Colonic mucosa (tissue), 4 donors: Measurements from ENCODE around the gene CCDC142. TPM values are rescaled to one million over a fixed set of nuclear protein-coding genes. Genes with fewer than 3 reads are reported as not detected.

ENCODE experiments used
- DNase-seq: peaks from one replicate; pipeline ENCODE4 v3.0.0-alpha.2; 2020
- H3K27ac ChIP-seq: fragments of 200-600 bp; one replicate; pipeline ENCODE4 v1.8.0; 2021
- H3K27me3 ChIP-seq: fragments of 200-600 bp; one replicate; pipeline ENCODE4 v1.8.0; 2021
- H3K36me3 ChIP-seq: fragments of 200-600 bp; one replicate; pipeline ENCODE4 v1.8.0; 2021
- H3K4me1 ChIP-seq: fragments of 200-600 bp; one replicate; pipeline ENCODE4 v1.8.0; 2021; ENCODE audit warnings: mild to moderate bottlenecking
- H3K4me3 ChIP-seq: fragments of 200-600 bp; one replicate; pipeline ENCODE4 v1.8.0; 2021
- H3K9ac ChIP-seq, 2 donors: one replicate each; pipeline ENCODE4 v1.7.0; 2013; ENCODE audit warnings: control low read depth in 2 of 2, low read depth in 2 of 2, low read length in 2 of 2
- H3K9me3 ChIP-seq: fragments of 200-600 bp; one replicate; pipeline ENCODE4 v1.8.0; 2021
- CTCF ChIP-seq: fragments of 200-600 bp; IDR thresholded peaks from one replicate; pipeline ENCODE4 v1.8.0; 2022; ENCODE audit warnings: antibody characterized with exemption, mild to moderate bottlenecking
- intact Hi-C: fragments of 100-400 bp; cut with DNase I; formaldehyde crosslinking; loops from one replicate; pipeline ENCODE4 v1.14.1; 2022
- total RNA-seq, 2 donors: library from RNA; stranded (reverse); fragmentation: NEBNext Ultra II Directional in 1 of 2; extraction: Animal tissue kit (Norgen Biotek cat#: 25700) in 1 of 2; gene quantifications; one replicate each; pipeline ENCODE4 v1.2.1, GENCODE V29; 2021
- donor health status: healthy.
- donor health status: DM: no; HTN: no; CAD: no.
- donor health status: DM: no; HTN: no; CAD: no.

The CCDC142 gene
- total RNA-seq, 2 donors from 2014 or later = 14.5 to 28.3 TPM

GRCh38 chr2:74515981-74516633, 33.3 kb upstream of the CCDC142 start:
- H3K36me3 ChIP-seq = no peaks in the 10 kb centered on the region
- no peaks in the 10 kb centered on the region for H3K9me3 ChIP-seq
- H3K4me1 ChIP-seq = peaks cover 18% of the 10 kb centered on the region
- peaks cover 55% of the 10 kb centered on the region for H3K27me3 ChIP-seq
- intact Hi-C loops = no loop called here
- H3K9ac ChIP-seq = no peak overlapping the region
- H3K27ac ChIP-seq = no peak overlapping the region
- TF ChIP-seq CTCF = no peak
- peak; percentile 77 for DNase-seq
- peak overlapping the region; percentile 31 for H3K4me3 ChIP-seq

- DNase-seq = no peak
- TF ChIP-seq CTCF = no peak
Measured at GRCh38 chr2:74515271-74515980, 32.6 kb upstream of the CCDC142 start.

GRCh38 chr2:74514368-74515270, 31.8 kb upstream of the CCDC142 start, which contains the start of gene TLX2:
TSS of gene TLX2 (plus strand) at chr2:74514450. CDS start at chr2:74514807, 357 bp downstream.
- Histone ChIP-seq H3K27me3 (peaks cover 67% of the 10 kb centered on the region), H3K9me3 (no peaks in the 10 kb centered on the region), H3K4me3 (no peak within 1 kb of the TSS), H3K9ac (no peak within 1 kb of the TSS), H3K36me3 (no peaks in the 10 kb centered on the region), H3K27ac (no peak within 1 kb of the TSS), H3K4me1 (peaks cover 18% of the 10 kb centered on the region)
- TF ChIP-seq CTCF = no peak
- DNase-seq = no peak
- intact Hi-C loops = no loop called here

More at GRCh38 chr2:74515271-74515980, 32.6 kb upstream of the CCDC142 start:
- Histone ChIP-seq H3K9ac (no peak overlapping the region), H3K9me3 (no peaks in the 10 kb centered on the region), H3K36me3 (no peaks in the 10 kb centered on the region), H3K4me3 (peak overlapping the region; percentile 31), H3K27ac (no peak overlapping the region), H3K4me1 (peaks cover 18% of the 10 kb centered on the region), H3K27me3 (peaks cover 60% of the 10 kb centered on the region)
- intact Hi-C loops = no loop called here

- no peak overlapping the region for H3K4me3 ChIP-seq
- no peak for TF ChIP-seq CTCF
- no peaks in the 10 kb centered on the region for H3K9me3 ChIP-seq
- peaks cover 67% of the 10 kb centered on the region for H3K27me3 ChIP-seq
- H3K36me3 ChIP-seq = no peaks in the 10 kb centered on the region
- DNase-seq = no peak
- H3K4me1 ChIP-seq = peaks cover 18% of the 10 kb centered on the region
- H3K9ac ChIP-seq = no peak overlapping the region
- H3K27ac ChIP-seq = no peak overlapping the region
- intact Hi-C loops = no loop called here
Measured at GRCh38 chr2:74513605-74514367, 31.0 kb upstream of the CCDC142 start.
